ENCODE measurements around the gene CCDC6.

The CCDC6 gene

DNA sequence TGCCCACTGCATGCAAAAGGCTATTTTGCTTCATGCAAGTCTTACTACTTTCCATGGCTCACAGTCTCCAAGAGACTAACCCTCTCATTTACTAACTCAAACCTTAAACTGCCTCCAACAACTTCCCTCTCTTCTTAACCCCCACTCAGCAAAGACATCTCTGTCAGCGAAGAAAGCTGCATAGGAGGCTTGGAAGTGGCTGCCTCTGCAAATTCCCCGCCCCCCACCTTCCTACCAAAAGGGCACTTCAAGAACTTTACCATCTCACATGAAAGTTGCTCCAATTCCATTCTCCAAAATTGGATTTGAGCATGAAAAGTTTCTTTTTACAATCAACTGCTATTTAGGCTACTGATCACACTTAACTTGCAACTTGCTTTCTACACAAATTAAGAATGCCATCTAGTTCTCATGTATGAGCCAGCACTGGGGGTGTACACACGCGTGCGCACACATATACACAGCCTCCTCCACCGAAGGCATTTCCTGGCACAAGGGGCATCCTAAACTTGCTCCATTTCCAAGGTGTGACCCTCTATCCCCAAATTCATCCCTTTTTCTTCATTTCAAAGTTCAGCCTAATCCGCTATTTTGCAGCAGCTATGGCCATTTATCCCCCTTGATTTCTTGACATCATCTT lies 1.8 kb downstream of the CCDC6 start:
- no peaks in the 10 kb centered on the region for H3K27me3 ChIP-seq (ENCODE audit: low read length)
- H4K20me1 ChIP-seq (ENCODE audit: low read depth, low read length) = peaks cover 3% of the 10 kb centered on the region; the same call in 1 of the 2 replicates
- H3K27ac ChIP-seq (ENCODE audit: low read depth, low read length) = peak overlapping the region; percentile 87
- no peaks in the 10 kb centered on the region for H3K9me2 ChIP-seq (replicated peaks; ENCODE audit: insufficient read depth, low read length)
- TF ChIP-seq, protein P1, sequence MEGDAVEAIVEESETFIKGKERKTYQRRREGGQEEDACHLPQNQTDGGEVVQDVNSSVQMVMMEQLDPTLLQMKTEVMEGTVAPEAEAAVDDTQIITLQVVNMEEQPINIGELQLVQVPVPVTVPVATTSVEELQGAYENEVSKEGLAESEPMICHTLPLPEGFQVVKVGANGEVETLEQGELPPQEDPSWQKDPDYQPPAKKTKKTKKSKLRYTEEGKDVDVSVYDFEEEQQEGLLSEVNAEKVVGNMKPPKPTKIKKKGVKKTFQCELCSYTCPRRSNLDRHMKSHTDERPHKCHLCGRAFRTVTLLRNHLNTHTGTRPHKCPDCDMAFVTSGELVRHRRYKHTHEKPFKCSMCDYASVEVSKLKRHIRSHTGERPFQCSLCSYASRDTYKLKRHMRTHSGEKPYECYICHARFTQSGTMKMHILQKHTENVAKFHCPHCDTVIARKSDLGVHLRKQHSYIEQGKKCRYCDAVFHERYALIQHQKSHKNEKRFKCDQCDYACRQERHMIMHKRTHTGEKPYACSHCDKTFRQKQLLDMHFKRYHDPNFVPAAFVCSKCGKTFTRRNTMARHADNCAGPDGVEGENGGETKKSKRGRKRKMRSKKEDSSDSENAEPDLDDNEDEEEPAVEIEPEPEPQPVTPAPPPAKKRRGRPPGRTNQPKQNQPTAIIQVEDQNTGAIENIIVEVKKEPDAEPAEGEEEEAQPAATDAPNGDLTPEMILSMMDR (IDR thresholded peaks at IDR 0.05; ENCODE audit: insufficient read depth, low read length, poor library complexity, severe bottlenecking) = no peak
- no peak for TF ChIP-seq EZH2phosphoT487 (conservative IDR thresholded peaks at IDR 0.05; ENCODE audit: low read length)
- peak overlapping the region; percentile 97 for H3K4me3 ChIP-seq (ENCODE audit: insufficient read depth, low read length, poor library complexity, severe bottlenecking)
- peaks cover 67% of the 10 kb centered on the region for H3K79me2 ChIP-seq (ENCODE audit: insufficient read depth, low read length)
- peaks cover 13% of the 10 kb centered on the region for H3F3A ChIP-seq (ENCODE audit: insufficient read depth)
- H3K9ac ChIP-seq (ENCODE audit: low read length) = peak overlapping the region; percentile 85
- no peak overlapping the region for H2AFZ ChIP-seq (ENCODE audit: low read depth, low read length, severe bottlenecking)
- H3K36me3 ChIP-seq (ENCODE audit: low read length) = no peaks in the 10 kb centered on the region
- peak overlapping the region; percentile 94 for H3K4me2 ChIP-seq (ENCODE audit: low read depth, low read length, poor library complexity, severe bottlenecking)
- H3K9me3 ChIP-seq (ENCODE audit: insufficient read depth, low read length) = no peaks in the 10 kb centered on the region

DNA sequence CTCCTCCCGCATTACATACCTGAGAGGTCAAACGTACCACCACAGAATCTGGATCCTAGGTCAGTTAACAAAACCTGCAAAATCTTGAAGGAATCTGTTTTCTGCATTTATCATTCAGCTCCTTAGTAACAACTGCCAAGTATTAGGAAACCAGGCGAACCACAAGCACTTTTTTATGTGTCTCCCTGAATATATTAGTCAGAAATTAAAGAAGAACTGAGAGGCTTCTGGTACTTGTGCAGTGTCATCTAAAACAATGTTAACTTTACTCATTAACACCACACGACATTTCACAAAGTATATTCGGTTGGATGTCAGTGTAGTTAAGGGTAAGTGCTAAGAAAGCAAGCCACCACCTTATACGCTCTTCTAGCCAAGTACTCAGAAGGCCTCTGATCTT lies 2.5 kb downstream of the CCDC6 start:
- H3K4me3 ChIP-seq (ENCODE audit: insufficient read depth, low read length, poor library complexity, severe bottlenecking) = peak overlapping the region; percentile 97
- no peaks in the 10 kb centered on the region for H3K36me3 ChIP-seq (ENCODE audit: low read length)
- peak overlapping the region; percentile 87 for H3K27ac ChIP-seq (ENCODE audit: low read depth, low read length)
- H3K27me3 ChIP-seq (ENCODE audit: low read length) = no peaks in the 10 kb centered on the region
- no peak overlapping the region for H2AFZ ChIP-seq (ENCODE audit: low read depth, low read length, severe bottlenecking)
- H3F3A ChIP-seq (ENCODE audit: insufficient read depth) = peaks cover 13% of the 10 kb centered on the region
- H3K9me2 ChIP-seq (replicated peaks; ENCODE audit: insufficient read depth, low read length) = no peaks in the 10 kb centered on the region
- no peaks in the 10 kb centered on the region for H3K9me3 ChIP-seq (ENCODE audit: insufficient read depth, low read length)
- peaks cover 74% of the 10 kb centered on the region for H3K79me2 ChIP-seq (ENCODE audit: insufficient read depth, low read length)
- TF ChIP-seq EZH2phosphoT487 (conservative IDR thresholded peaks at IDR 0.05; ENCODE audit: low read length) = no peak
- TF ChIP-seq, protein P1 (IDR thresholded peaks at IDR 0.05; ENCODE audit: insufficient read depth, low read length, poor library complexity, severe bottlenecking) = no peak
- peak overlapping the region; percentile 94 for H3K4me2 ChIP-seq (ENCODE audit: low read depth, low read length, poor library complexity, severe bottlenecking)
- H3K9ac ChIP-seq (ENCODE audit: low read length) = peak overlapping the region; percentile 85
- H4K20me1 ChIP-seq (ENCODE audit: low read depth, low read length) = peaks cover 3% of the 10 kb centered on the region; the same call in 1 of the 2 replicates

DNA sequence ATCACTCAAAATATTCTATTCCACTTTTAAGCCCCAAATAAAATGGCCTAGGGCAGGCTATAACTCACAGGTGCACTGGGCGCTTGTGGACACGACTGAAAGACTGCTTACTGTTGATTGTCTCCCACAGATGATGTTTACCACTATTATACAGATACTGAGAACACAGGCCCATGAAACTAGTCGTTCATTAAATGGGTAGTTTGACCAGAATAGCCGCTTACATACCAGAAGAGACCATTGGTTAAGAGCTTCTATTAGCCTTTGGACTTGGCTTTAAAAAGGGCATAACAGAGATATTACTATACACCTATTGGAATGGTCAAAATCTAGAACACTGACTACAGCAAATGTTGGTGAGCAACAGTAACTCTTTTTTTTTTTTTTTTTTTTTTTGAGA lies 4.3 kb downstream of the CCDC6 start:
- no peak overlapping the region for H3K9ac ChIP-seq (ENCODE audit: low read length)
- H3K4me3 ChIP-seq (ENCODE audit: insufficient read depth, low read length, poor library complexity, severe bottlenecking) = no peak overlapping the region
- peaks cover 3% of the 10 kb centered on the region for H3F3A ChIP-seq (ENCODE audit: insufficient read depth)
- TF ChIP-seq, protein P1 (IDR thresholded peaks at IDR 0.05; ENCODE audit: insufficient read depth, low read length, poor library complexity, severe bottlenecking) = no peak
- TF ChIP-seq EZH2phosphoT487 (conservative IDR thresholded peaks at IDR 0.05; ENCODE audit: low read length) = no peak
- H3K4me2 ChIP-seq (ENCODE audit: low read depth, low read length, poor library complexity, severe bottlenecking) = peak overlapping the region; percentile 1
- H3K27me3 ChIP-seq (ENCODE audit: low read length) = no peaks in the 10 kb centered on the region
- H3K9me3 ChIP-seq (ENCODE audit: insufficient read depth, low read length) = no peaks in the 10 kb centered on the region
- peaks cover 92% of the 10 kb centered on the region for H3K79me2 ChIP-seq (ENCODE audit: insufficient read depth, low read length)
- peaks cover 9% of the 10 kb centered on the region; the same call in 1 of the 2 replicates for H4K20me1 ChIP-seq (ENCODE audit: low read depth, low read length)
- H3K9me2 ChIP-seq (replicated peaks; ENCODE audit: insufficient read depth, low read length) = no peaks in the 10 kb centered on the region
- H3K27ac ChIP-seq (ENCODE audit: low read depth, low read length) = no peak overlapping the region
- no peak overlapping the region for H2AFZ ChIP-seq (ENCODE audit: low read depth, low read length, severe bottlenecking)
- no peaks in the 10 kb centered on the region for H3K36me3 ChIP-seq (ENCODE audit: low read length)
